ENCODE results near the gene GNG7. TPM values are rescaled to one million over a fixed set of nuclear protein-coding genes. Genes with fewer than 3 reads are reported as not detected.
"Not testable (repeated sequence)": the region's sequence is repeated elsewhere in the genome, so short reads cannot be mapped to it uniquely, and the experiment has no call there.

The GNG7 gene
- total RNA-seq, 1 donor from 2014 or later = 5.5 TPM

- intact Hi-C loops (cut with DNase I) = loop anchor here (5.0 to 10.0 kb wide), 2 partner anchors 95 to 118 kb away; partner anchors contain the start of gene SLC39A3
- no peak overlapping the region for H3K27ac ChIP-seq
- DNase-seq (no peak), ATAC-seq (no peak)
- no peaks in the 10 kb centered on the region for H3K9me3 ChIP-seq
- no peaks in the 10 kb centered on the region for H3K4me1 ChIP-seq
- no peak overlapping the region for H3K4me3 ChIP-seq
- TF ChIP-seq CTCF (IDR thresholded peaks at IDR 0.05) = no peak
- H3K36me3 ChIP-seq = no peaks in the 10 kb centered on the region
- no peaks in the 10 kb centered on the region for H3K27me3 ChIP-seq
These were observed 55.5 kb downstream of the GNG7 start for GRCh38 chr19:2646866-2647535.

- H3K4me1 ChIP-seq = no peaks in the 10 kb centered on the region
- intact Hi-C loops (cut with DNase I) = loop anchor here (5.0 to 10.0 kb wide), 2 partner anchors 96 to 119 kb away; partner anchors contain the start of gene SLC39A3
- no peak overlapping the region for H3K27ac ChIP-seq
- DNase-seq (no peak), ATAC-seq (no peak)
- no peaks in the 10 kb centered on the region for H3K9me3 ChIP-seq
- H3K4me3 ChIP-seq = no peak overlapping the region
- H3K27me3 ChIP-seq = no peaks in the 10 kb centered on the region
- no peak for TF ChIP-seq CTCF (IDR thresholded peaks at IDR 0.05)
- H3K36me3 ChIP-seq = no peaks in the 10 kb centered on the region
These were observed 56.7 kb downstream of the GNG7 start for GRCh38 chr19:2645826-2646225.

- not testable (repeated sequence) for DNase-seq, H3K9me3 ChIP-seq, H3K27ac ChIP-seq, H3K27me3 ChIP-seq, H3K4me1 ChIP-seq, H3K4me3 ChIP-seq, ATAC-seq, H3K36me3 ChIP-seq
- intact Hi-C loops (cut with DNase I) = loop anchor here (10.0 kb wide), 1 partner anchor 122 kb away; no protein-coding TSS in a partner anchor
These were observed 59.3 kb downstream of the GNG7 start for GRCh38 chr19:2643123-2643737.

GRCh38 chr19:2641332-2641698 is 61.2 kb downstream of the GNG7 start:
- H3K4me3 ChIP-seq = no peak overlapping the region
- intact Hi-C loops (cut with DNase I) = loop anchor here (10.0 kb wide), 1 partner anchor 123 kb away; no protein-coding TSS in a partner anchor
- no peaks in the 10 kb centered on the region for H3K9me3 ChIP-seq
- no peak for ATAC-seq
- no peak for TF ChIP-seq CTCF (IDR thresholded peaks at IDR 0.05)
- no peaks in the 10 kb centered on the region for H3K36me3 ChIP-seq
- no peaks in the 10 kb centered on the region for H3K27me3 ChIP-seq
- no peak overlapping the region for H3K27ac ChIP-seq
- peaks cover 13% of the 10 kb centered on the region for H3K4me1 ChIP-seq
- DNase-seq = no peak

- Histone ChIP-seq H3K36me3 (no peaks in the 10 kb centered on the region), H3K27me3 (no peaks in the 10 kb centered on the region), H3K9me3 (no peaks in the 10 kb centered on the region), H3K27ac (no peak overlapping the region), H3K4me1 (peaks cover 18% of the 10 kb centered on the region), H3K4me3 (no peak overlapping the region)
- DNase-seq (no peak), ATAC-seq (no peak)
- no peak for TF ChIP-seq CTCF (IDR thresholded peaks at IDR 0.05)
- intact Hi-C loops (cut with DNase I) = loop anchor here (10.0 kb wide), 1 partner anchor 124 kb away; no protein-coding TSS in a partner anchor
These were observed 61.7 kb downstream of the GNG7 start for GRCh38 chr19:2640563-2641331.

- Histone ChIP-seq H3K27me3 (no peaks in the 10 kb centered on the region), H3K4me3 (no peak overlapping the region), H3K27ac (no peak overlapping the region), H3K4me1 (peaks cover 22% of the 10 kb centered on the region), H3K36me3 (no peaks in the 10 kb centered on the region), H3K9me3 (no peaks in the 10 kb centered on the region)
- no peak for TF ChIP-seq CTCF (IDR thresholded peaks at IDR 0.05)
- ATAC-seq = no peak
- DNase-seq = no peak
- intact Hi-C loops (cut with DNase I) = loop anchor here (10.0 kb wide), 1 partner anchor 125 kb away; no protein-coding TSS in a partner anchor
These were observed 62.5 kb downstream of the GNG7 start for GRCh38 chr19:2639999-2640398.

Measured in upper lobe of right lung (tissue), 1 donor.